ENCODE results near the gene ADARB1. TPM values are rescaled to one million over a fixed set of nuclear protein-coding genes. Genes with fewer than 3 reads are reported as not detected.
A peak's percentile ranks its signal among the peaks of the same experiment; 100 is the strongest.

The ADARB1 gene
- total and polyA plus RNA-seq, 9 of the 15 experiments (the other 6 are each of a cell fraction or from before 2014, with no cell fraction given) = 6.7 to 16.0 (median 8.3) TPM

- TF ChIP-seq HINFP (tag; conservative IDR thresholded peaks at IDR 0.05; ENCODE audit: low read depth) (no peak), ZNF57 (CRISPR knock-in tag; IDR thresholded peaks at IDR 0.05) (no peak), ZNF174 (CRISPR knock-in tag; IDR thresholded peaks at IDR 0.05) (no peak), KDM5B (IDR thresholded peaks at IDR 0.05; ENCODE audit: insufficient replicate concordance, low read depth, low read length) (no peak), E2F4 (CRISPR knock-in tag; IDR thresholded peaks at IDR 0.05; ENCODE audit: low read depth) (peak; percentile 77; the same call in 1 of the 2 replicates), CREB3 (tag; conservative IDR thresholded peaks at IDR 0.05; ENCODE audit: low read depth) (0 out of 2 replicates have a peak, but pooled peaks have one; percentile 63), SNAPC5 (CRISPR knock-in tag; IDR thresholded peaks at IDR 0.05) (no peak), ATF3 (IDR thresholded peaks at IDR 0.05) (no peak; the same call in 1 of the 2 replicates), ATF3 (CRISPR knock-in tag; conservative IDR thresholded peaks at IDR 0.05) (peak; percentile 87), HNRNPLL (IDR thresholded peaks at IDR 0.05; ENCODE audit: low read depth, low read length, poor library complexity, severe bottlenecking) (no peak), RHOXF2B (CRISPR knock-in tag; conservative IDR thresholded peaks at IDR 0.05) (no peak), ESRRA (IDR thresholded peaks at IDR 0.05; ENCODE audit: borderline replicate concordance, low read depth) (peak; percentile 38; the same call in 1 of the 2 replicates), POLR3G (IDR thresholded peaks at IDR 0.05; ENCODE audit: extremely low read depth, insufficient read length, insufficient replicate concordance) (no peak), ZNF639 (CRISPR knock-in tag; conservative IDR thresholded peaks at IDR 0.05 in 1 of 2, IDR thresholded peaks at IDR 0.05 in 1 of 2) (0 out of 4 replicates have a peak, but pooled peaks of 1 of the 2 experiments have one; percentile 49), KLF6 (CRISPR knock-in tag; IDR thresholded peaks at IDR 0.05; ENCODE audit: borderline replicate concordance) (0 out of 2 replicates have a peak, but pooled peaks have one; percentile 23), NFE2 (IDR thresholded peaks at IDR 0.05; ENCODE audit: low read depth) (no peak), CBX3 (IDR thresholded peaks at IDR 0.05; ENCODE audit: borderline replicate concordance in 1 of 2, low read length in 2 of 2) (peak in 1 of 2 experiments; percentile 68; a peak in 1 of 3 replicates), ZNF217 (CRISPR knock-in tag; IDR thresholded peaks at IDR 0.05) (no peak), CREM (IDR thresholded peaks at IDR 0.05; ENCODE audit: low read depth) (peak; percentile 85), ZNF274 (IDR thresholded peaks at IDR 0.05; ENCODE audit: borderline replicate concordance, low read depth, low read length) (no peak), HIVEP1 (CRISPR knock-in tag; IDR thresholded peaks at IDR 0.05) (no peak), U2AF1 (optimal IDR thresholded peaks at IDR 0.05; ENCODE audit: low read depth, low read length) (no peak)
Measured at GRCh38 chr21:45152265-45152746, 77.9 kb downstream of the ADARB1 start (continued).

Data from K562 (cell line).